ENCODE data around the gene CBLB. TPM values are rescaled to one million over a fixed set of nuclear protein-coding genes. Genes with fewer than 3 reads are reported as not detected.
A peak's percentile ranks its signal among the peaks of the same experiment; 100 is the strongest.

The CBLB gene
- total RNA-seq, 2 experiments from 2014 or later, result 115 to 148 TPM

DNA sequence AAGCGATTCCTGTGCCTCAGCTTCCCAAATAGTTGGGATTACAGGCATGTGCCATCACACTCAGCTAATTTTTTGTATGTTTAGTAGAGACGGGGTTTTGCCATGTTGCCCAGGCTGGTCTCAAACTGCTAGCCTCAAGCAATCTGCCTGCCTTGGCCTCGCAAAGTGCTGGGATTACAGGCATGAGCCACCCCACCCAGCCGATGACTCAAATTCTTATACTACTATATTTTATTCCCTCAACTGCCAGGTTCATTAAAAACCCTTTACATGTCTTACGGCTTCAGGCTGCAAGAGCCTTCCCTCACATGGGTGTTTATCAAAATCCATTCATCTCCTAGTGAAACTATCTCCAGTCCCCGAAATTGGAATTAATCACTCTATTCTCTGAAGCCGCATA lies 63.4 kb downstream of the CBLB start:
- H3K4me3 Mint-ChIP-seq, result no peak overlapping the region
- peaks cover 57% of the 10 kb centered on the region for H3K4me1 Mint-ChIP-seq
- H3K9me3 Mint-ChIP-seq, result peaks cover 4% of the 10 kb centered on the region
- ChIA-PET CTCF (no interaction called here), POLR2A (no interaction called here)
- H3K27ac Mint-ChIP-seq, result no peak overlapping the region
- no peaks in the 10 kb centered on the region for H3K27me3 Mint-ChIP-seq
- peaks cover 55% of the 10 kb centered on the region for H3K36me3 Mint-ChIP-seq (ENCODE audit: low read depth)
- no peak for DNase-seq

- Mint-ChIP-seq H3K27me3 (no peaks in the 10 kb centered on the region), H3K4me1 (peaks cover 67% of the 10 kb centered on the region), H3K27ac (peak overlapping the region; percentile 22), H3K4me3 (no peak overlapping the region), H3K9me3 (peaks cover 6% of the 10 kb centered on the region), H3K36me3 (ENCODE audit: low read depth) (peaks cover 59% of the 10 kb centered on the region)
- no peak for DNase-seq
- CTCF ChIA-PET, result interaction anchor here (1.2 kb wide), 1 partner anchor 23 kb away, joined by 3 read pairs; no protein-coding TSS in a partner anchor
- POLR2A ChIA-PET, result interaction anchor here (0.6 kb wide), 1 partner anchor 114 kb away, joined by 3 read pairs; no protein-coding TSS in a partner anchor
These were observed 66.6 kb downstream of the CBLB start for GRCh38 chr3:105802118-105802706.

DNA sequence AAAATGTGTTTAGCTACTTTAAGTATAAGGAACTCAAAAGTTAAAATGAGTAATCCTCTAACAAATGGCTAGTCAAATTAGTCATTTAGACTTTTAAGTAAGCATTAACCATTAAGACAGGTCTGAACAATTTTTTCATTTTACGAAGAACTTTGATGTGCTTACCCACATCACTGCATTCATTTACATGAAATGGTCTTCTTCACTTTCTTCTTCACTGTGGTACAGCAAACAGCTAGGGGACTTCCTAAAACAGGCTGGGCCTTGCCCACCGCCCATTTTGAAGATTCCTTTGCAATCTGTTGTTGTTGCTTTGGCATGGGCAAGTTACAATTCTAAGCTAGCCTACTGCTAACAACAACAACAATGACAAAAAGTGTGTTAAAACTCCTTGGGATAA lies 67.4 kb downstream of the CBLB start:
- CTCF ChIA-PET, result interaction anchor here (1.0 to 1.2 kb wide), 2 partner anchors 22 to 94 kb away, joined by 3 read pairs; no protein-coding TSS in a partner anchor
- no peak overlapping the region for H3K27ac Mint-ChIP-seq
- peaks cover 67% of the 10 kb centered on the region for H3K4me1 Mint-ChIP-seq

GRCh38 chr3:105800320-105800719 lies 68.5 kb downstream of the CBLB start:
- ChIA-PET POLR2A (no interaction called here), CTCF (interaction anchor here (1.1 kb wide), 1 partner anchor 32 kb away, joined by 3 read pairs; no protein-coding TSS in a partner anchor)
- Mint-ChIP-seq H3K9me3 (peaks cover 18% of the 10 kb centered on the region), H3K27ac (peak overlapping the region; percentile 9), H3K4me1 (peaks cover 66% of the 10 kb centered on the region), H3K36me3 (ENCODE audit: low read depth) (peaks cover 66% of the 10 kb centered on the region), H3K27me3 (no peaks in the 10 kb centered on the region), H3K4me3 (no peak overlapping the region)
- DNase-seq, result no peak

More for the DNA sequence above, 67.4 kb downstream of the CBLB start:
- POLR2A ChIA-PET, result no interaction called here
- peaks cover 65% of the 10 kb centered on the region for H3K36me3 Mint-ChIP-seq (ENCODE audit: low read depth)
- peaks cover 13% of the 10 kb centered on the region for H3K9me3 Mint-ChIP-seq
- DNase-seq, result no peak
- H3K27me3 Mint-ChIP-seq, result no peaks in the 10 kb centered on the region
- no peak overlapping the region for H3K4me3 Mint-ChIP-seq

- Mint-ChIP-seq H3K27me3 (no peaks in the 10 kb centered on the region), H3K4me1 (peaks cover 63% of the 10 kb centered on the region), H3K4me3 (no peak overlapping the region), H3K36me3 (ENCODE audit: low read depth) (peaks cover 61% of the 10 kb centered on the region), H3K9me3 (peaks cover 14% of the 10 kb centered on the region), H3K27ac (peak overlapping the region; percentile 20)
- CTCF ChIA-PET, result no interaction called here
- POLR2A ChIA-PET, result no interaction called here
- DNase-seq, result no peak
These were observed 69.5 kb downstream of the CBLB start for GRCh38 chr3:105799286-105799685.

- H3K27ac Mint-ChIP-seq, result peak overlapping the region; percentile 34
- H3K4me3 Mint-ChIP-seq, result no peak overlapping the region
- peaks cover 14% of the 10 kb centered on the region for H3K9me3 Mint-ChIP-seq
- CTCF ChIA-PET, result no interaction called here
- DNase-seq, result no peak
- H3K27me3 Mint-ChIP-seq, result no peaks in the 10 kb centered on the region
- POLR2A ChIA-PET, result no interaction called here
- peaks cover 67% of the 10 kb centered on the region for H3K4me1 Mint-ChIP-seq
- peaks cover 59% of the 10 kb centered on the region for H3K36me3 Mint-ChIP-seq (ENCODE audit: low read depth)
These were observed 70.4 kb downstream of the CBLB start for GRCh38 chr3:105798381-105798934.

DNA sequence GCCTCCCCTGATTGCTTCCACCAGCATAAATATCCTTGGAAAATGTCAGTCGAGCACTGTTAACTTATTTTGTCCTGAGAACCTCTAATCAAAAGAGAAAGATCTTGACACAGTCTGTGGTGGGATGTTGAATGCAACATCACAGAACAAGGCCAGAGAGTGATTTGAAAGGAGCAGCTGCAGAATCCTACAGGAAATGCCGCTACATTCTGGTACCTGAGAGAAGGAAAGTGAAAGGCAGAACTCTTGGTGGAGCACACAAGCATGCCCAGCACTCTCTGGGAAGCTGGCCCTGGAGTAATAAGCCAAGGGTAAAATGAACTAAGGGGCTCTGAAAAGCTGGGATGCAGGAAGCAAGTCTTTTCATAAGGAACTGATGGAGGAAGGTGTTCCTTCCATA lies 75.8 kb downstream of the CBLB start:
- DNase-seq, result no peak
- H3K4me1 Mint-ChIP-seq, result peaks cover 54% of the 10 kb centered on the region
- H3K4me3 Mint-ChIP-seq, result no peak overlapping the region
- H3K27me3 Mint-ChIP-seq, result no peaks in the 10 kb centered on the region
- peaks cover 18% of the 10 kb centered on the region for H3K9me3 Mint-ChIP-seq
- H3K36me3 Mint-ChIP-seq (ENCODE audit: low read depth), result peaks cover 50% of the 10 kb centered on the region
- POLR2A ChIA-PET, result no interaction called here
- H3K27ac Mint-ChIP-seq, result peak overlapping the region; percentile 11
- CTCF ChIA-PET, result interaction anchor here (1.1 to 1.4 kb wide), 2 partner anchors 12 to 17 kb away, joined by 3 read pairs; no protein-coding TSS in a partner anchor

GRCh38 chr3:105791919-105792786 lies 76.7 kb downstream of the CBLB start:
- Mint-ChIP-seq H3K4me1 (peaks cover 55% of the 10 kb centered on the region), H3K27ac (peak overlapping the region; percentile 55), H3K27me3 (no peaks in the 10 kb centered on the region), H3K9me3 (peaks cover 19% of the 10 kb centered on the region), H3K36me3 (ENCODE audit: low read depth) (peaks cover 55% of the 10 kb centered on the region), H3K4me3 (no peak overlapping the region)
- no peak for DNase-seq
- ChIA-PET POLR2A (no interaction called here), CTCF (no interaction called here)

GRCh38 chr3:105791131-105791530 lies 77.7 kb downstream of the CBLB start:
- no peak for DNase-seq
- no peak overlapping the region for H3K27ac Mint-ChIP-seq
- ChIA-PET POLR2A (no interaction called here), CTCF (no interaction called here)
- peaks cover 52% of the 10 kb centered on the region for H3K4me1 Mint-ChIP-seq
- peaks cover 50% of the 10 kb centered on the region for H3K36me3 Mint-ChIP-seq (ENCODE audit: low read depth)
- no peak overlapping the region for H3K4me3 Mint-ChIP-seq
- H3K27me3 Mint-ChIP-seq, result no peaks in the 10 kb centered on the region
- H3K9me3 Mint-ChIP-seq, result peaks cover 10% of the 10 kb centered on the region

DNA sequence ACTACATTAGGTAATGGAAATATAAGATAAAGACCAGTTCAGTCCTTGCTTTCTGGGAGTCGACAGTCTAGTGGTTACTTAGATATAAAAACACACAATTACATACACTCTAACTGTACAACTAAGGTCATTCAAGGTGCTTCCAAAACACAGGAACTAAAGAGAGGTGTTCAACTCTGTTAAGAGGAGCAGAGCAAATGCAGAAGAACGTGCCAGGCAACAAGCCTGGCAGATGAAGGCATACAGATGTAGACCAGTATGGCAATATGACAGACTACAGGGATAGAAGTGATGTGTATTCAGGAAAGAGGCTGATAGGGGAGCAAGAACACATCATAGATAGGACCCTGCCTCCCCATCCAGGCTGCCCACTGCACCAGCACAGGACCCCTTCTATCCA lies 78.3 kb downstream of the CBLB start:
- POLR2A ChIA-PET, result no interaction called here
- Mint-ChIP-seq H3K27ac (no peak overlapping the region), H3K36me3 (ENCODE audit: low read depth) (peaks cover 52% of the 10 kb centered on the region), H3K9me3 (peaks cover 7% of the 10 kb centered on the region), H3K4me1 (peaks cover 54% of the 10 kb centered on the region), H3K27me3 (no peaks in the 10 kb centered on the region), H3K4me3 (no peak overlapping the region)
- DNase-seq, result no peak
- CTCF ChIA-PET, result no interaction called here

- no peak overlapping the region for H3K4me3 Mint-ChIP-seq
- CTCF ChIA-PET, result interaction anchor here (0.6 to 1.7 kb wide), 3 partner anchors 9 to 28 kb away, joined by 3 to 4 read pairs (median 4); no protein-coding TSS in a partner anchor
- no peaks in the 10 kb centered on the region for H3K27me3 Mint-ChIP-seq
- POLR2A ChIA-PET, result no interaction called here
- H3K36me3 Mint-ChIP-seq (ENCODE audit: low read depth), result peaks cover 57% of the 10 kb centered on the region
- no peak for DNase-seq
- peaks cover 8% of the 10 kb centered on the region for H3K9me3 Mint-ChIP-seq
- H3K4me1 Mint-ChIP-seq, result peaks cover 57% of the 10 kb centered on the region
- no peak overlapping the region for H3K27ac Mint-ChIP-seq
These were observed 80.2 kb downstream of the CBLB start for GRCh38 chr3:105788593-105788992.

GRCh38 chr3:105787453-105787852 lies 81.4 kb downstream of the CBLB start:
- peaks cover 12% of the 10 kb centered on the region for H3K9me3 Mint-ChIP-seq
- peaks cover 51% of the 10 kb centered on the region for H3K36me3 Mint-ChIP-seq (ENCODE audit: low read depth)
- no peak overlapping the region for H3K4me3 Mint-ChIP-seq
- no peak overlapping the region for H3K27ac Mint-ChIP-seq
- no peak for DNase-seq
- H3K27me3 Mint-ChIP-seq, result no peaks in the 10 kb centered on the region
- POLR2A ChIA-PET, result no interaction called here
- peaks cover 51% of the 10 kb centered on the region for H3K4me1 Mint-ChIP-seq
- CTCF ChIA-PET, result interaction anchor here (1.3 to 1.7 kb wide), 2 partner anchors 17 to 21 kb away, joined by 3 to 4 read pairs; no protein-coding TSS in a partner anchor

DNA sequence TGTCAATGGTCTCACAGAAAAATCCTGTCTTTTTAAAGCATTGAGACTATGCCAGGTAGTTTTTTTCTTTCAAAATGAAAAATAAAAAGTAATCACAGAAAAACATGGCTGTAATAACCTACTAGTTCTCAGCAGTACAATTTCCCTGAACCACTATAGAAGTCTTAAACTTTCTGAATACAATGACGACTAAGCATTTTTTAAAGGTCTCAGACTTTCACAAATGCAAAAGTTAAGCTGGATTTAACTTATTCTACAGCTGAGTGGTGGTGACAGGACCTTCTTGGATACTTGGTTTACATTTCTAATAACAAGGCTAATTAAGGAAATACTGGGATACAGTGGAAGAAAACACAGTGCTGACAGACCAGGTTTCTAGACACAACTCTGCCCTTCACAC lies 81.8 kb downstream of the CBLB start:
- no peak overlapping the region for H3K4me3 Mint-ChIP-seq
- peaks cover 50% of the 10 kb centered on the region for H3K36me3 Mint-ChIP-seq (ENCODE audit: low read depth)
- POLR2A ChIA-PET, result no interaction called here
- DNase-seq, result no peak
- peaks cover 52% of the 10 kb centered on the region for H3K4me1 Mint-ChIP-seq
- peaks cover 14% of the 10 kb centered on the region for H3K9me3 Mint-ChIP-seq
- CTCF ChIA-PET, result interaction anchor here (1.3 kb wide), 1 partner anchor 17 kb away, joined by 3 read pairs; no protein-coding TSS in a partner anchor
- H3K27ac Mint-ChIP-seq, result no peak overlapping the region
- H3K27me3 Mint-ChIP-seq, result no peaks in the 10 kb centered on the region
